Neuronal stem cell (in vitro differentiated cells): ENCODE results near the gene COL15A1.

Experiments used
- DNase-seq: peaks from one replicate; pipeline ENCODE4 v3.0.0-alpha.2; 2013; ENCODE audit warnings: low spot score
- H2AFZ ChIP-seq: one replicate; pipeline ENCODE4 v1.6.1; 2013; ENCODE audit warnings: mild to moderate bottlenecking, low read length, inconsistent platforms
- H2AK5ac ChIP-seq: 2 replicates; pipeline ENCODE4 v1.6.1; 2013; ENCODE audit warnings: low read depth, mild to moderate bottlenecking, inconsistent platforms, low read length, moderate library complexity, mixed read lengths
- H2BK120ac ChIP-seq: 2 replicates; pipeline ENCODE4 v1.6.1; 2013; ENCODE audit warnings: low read depth, mild to moderate bottlenecking, inconsistent platforms, low read length, moderate library complexity, mixed read lengths
- H2BK12ac ChIP-seq: one replicate; pipeline ENCODE4 v1.6.1; 2013; ENCODE audit warnings: low read length, inconsistent platforms
- H2BK15ac ChIP-seq: 2 replicates; pipeline ENCODE4 v1.6.1; 2013; ENCODE audit warnings: mild to moderate bottlenecking, low read length, inconsistent platforms, mixed read lengths
- H2BK5ac ChIP-seq: one replicate; pipeline ENCODE4 v1.6.1; 2013; ENCODE audit warnings: inconsistent platforms, mild to moderate bottlenecking, low read length, moderate library complexity
- H3K14ac ChIP-seq: one replicate; pipeline ENCODE4 v1.6.1; 2013; ENCODE audit warnings: low read length, inconsistent platforms
- H3K18ac ChIP-seq: 2 replicates; pipeline ENCODE4 v1.6.1; 2013; ENCODE audit warnings: low read length, inconsistent platforms
- H3K23ac ChIP-seq: 2 replicates; pipeline ENCODE4 v1.6.1; 2013; ENCODE audit warnings: low read depth, mild to moderate bottlenecking, mixed read lengths, low read length, inconsistent platforms; ENCODE audit not compliant: poor library complexity
- H3K27ac ChIP-seq: replicated peaks from 3 replicates; pipeline ENCODE4 v1.5.1; 2013; ENCODE audit warnings: low read length, inconsistent platforms
- H3K27me3 ChIP-seq, 3 experiments: 2 replicates each; pipeline ENCODE4 v1.6.1; 2013; ENCODE audit warnings: low read length in 3 of 3, mild to moderate bottlenecking in 2 of 3, inconsistent platforms in 1 of 3, low read depth in 1 of 3, mixed read lengths in 1 of 3, moderate library complexity in 1 of 3; ENCODE audit not compliant: control insufficient read depth in 3 of 3, insufficient read depth in 3 of 3
- H3K36me3 ChIP-seq, 2 donors: replicated peaks in 1 of 2; 2 replicates each; pipeline ENCODE4 v1.6.1; 2013; ENCODE audit warnings: low read length in 2 of 2; ENCODE audit not compliant: control insufficient read depth in 2 of 2, insufficient read depth in 2 of 2
- H3K4ac ChIP-seq: 2 replicates; pipeline ENCODE4 v1.6.1; 2013; ENCODE audit warnings: inconsistent platforms, mild to moderate bottlenecking, low read length, moderate library complexity
- H3K4me1 ChIP-seq, 2 donors: 1 replicate in 1 of 2; 2 replicates in 1 of 2; pipeline ENCODE4 v1.6.1; 2013; ENCODE audit warnings: low read length in 2 of 2, low read depth in 1 of 2; ENCODE audit not compliant: control insufficient read depth in 2 of 2, insufficient read depth in 1 of 2
- H3K4me2 ChIP-seq: one replicate; pipeline ENCODE4 v1.6.1; 2013; ENCODE audit warnings: mild to moderate bottlenecking, low read length, inconsistent platforms; ENCODE audit not compliant: insufficient read depth, poor library complexity, severe bottlenecking
- H3K4me3 ChIP-seq, 2 donors: 2 replicates each; pipeline ENCODE4 v1.5.1; 2013; ENCODE audit warnings: low read length in 2 of 2, mild to moderate bottlenecking in 2 of 2, inconsistent platforms in 1 of 2, moderate library complexity in 1 of 2
- H3K79me1 ChIP-seq: one replicate; pipeline ENCODE4 v1.6.1; 2013; ENCODE audit warnings: low read depth, mild to moderate bottlenecking, inconsistent platforms, low read length, moderate library complexity
- H3K9ac ChIP-seq: one replicate; pipeline ENCODE4 v1.6.1; 2013; ENCODE audit warnings: mild to moderate bottlenecking, low read depth, low read length, inconsistent platforms; ENCODE audit not compliant: poor library complexity
- H3K9me3 ChIP-seq, 2 donors: replicated peaks in 1 of 2; 2 replicates each; pipeline versions ENCODE3 to v1.6.1; 2013; ENCODE audit warnings: low read length in 2 of 2, mild to moderate bottlenecking in 2 of 2, inconsistent platforms in 1 of 2, low read depth in 1 of 2, mixed read lengths in 1 of 2, moderate library complexity in 1 of 2; ENCODE audit not compliant: control insufficient read depth in 2 of 2, insufficient read depth in 1 of 2
- H4K8ac ChIP-seq: one replicate; pipeline ENCODE4 v1.6.1; 2013; ENCODE audit warnings: low read depth, mild to moderate bottlenecking, inconsistent platforms, low read length, moderate library complexity
- H4K91ac ChIP-seq: one replicate; pipeline ENCODE4 v1.6.1; 2013; ENCODE audit warnings: low read length, low read depth, mild to moderate bottlenecking, inconsistent platforms; ENCODE audit not compliant: poor library complexity
- WGBS, 2 donors: extraction: QIAGEN DNeasy Blood & Tissue Kit; methylation state at CpG; one replicate each; pipeline ENCODE4 v1.1.7; 2013; ENCODE audit warnings: missing lambda C conversion rate in 2 of 2, mixed read lengths in 1 of 2; ENCODE audit not compliant: insufficient read length in 2 of 2, insufficient replicate concordance in 1 of 2; ENCODE audit errors: extremely low coverage in 2 of 2; 5-methylcytosine and 5-hydroxymethylcytosine counted together

Gene COL15A1

DNA sequence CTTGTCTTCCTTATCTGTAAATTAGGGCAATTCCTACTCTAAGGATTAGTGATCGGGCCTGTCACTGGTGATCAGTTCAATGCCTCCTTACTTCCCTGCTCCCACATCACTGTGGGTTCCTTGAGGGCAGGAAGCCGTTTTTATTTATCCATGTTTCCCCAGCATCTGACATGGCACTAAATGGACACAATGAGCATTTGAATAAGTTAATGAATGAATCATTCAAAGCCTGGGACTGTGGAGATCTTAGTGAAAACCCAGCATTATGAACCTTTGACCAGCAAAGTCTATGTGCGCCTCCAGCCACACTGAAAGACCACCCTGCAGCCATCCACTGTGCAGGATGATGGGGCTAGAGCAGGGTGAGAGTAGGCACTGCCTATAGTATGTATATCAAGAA, 11.6 kb downstream of the COL15A1 start:
- H4K91ac ChIP-seq: no peak overlapping the region
- peaks cover 0 to 7% of the 10 kb centered on the region in 2 donors for H3K9me3 ChIP-seq
- no peak overlapping the region for H2BK5ac ChIP-seq
- H2BK12ac ChIP-seq: no peak overlapping the region
- no peaks in the 10 kb centered on the region for H3K4me1 ChIP-seq
- H3K4me2 ChIP-seq: no peak overlapping the region
- no peak overlapping the region for H2BK15ac ChIP-seq
- H3K9ac ChIP-seq: no peak overlapping the region
- no peak overlapping the region for H3K4ac ChIP-seq
- H3K4me3 ChIP-seq: no peak overlapping the region
- H3K27ac ChIP-seq: no peak overlapping the region
- H3K14ac ChIP-seq: no peak overlapping the region
- peaks cover 0 to 3% (median 0%) of the 10 kb centered on the region in 3 experiments for H3K27me3 ChIP-seq
- no peak for DNase-seq
- no peak overlapping the region for H2AK5ac ChIP-seq
- H3K36me3 ChIP-seq: no peaks in the 10 kb centered on the region
- no peak overlapping the region for H3K18ac ChIP-seq
- WGBS, 2 donors: no CpG with 5 or more reads among the region's 3 CpGs
- H3K23ac ChIP-seq: no peak overlapping the region
- H3K79me1 ChIP-seq: peaks cover 2% of the 10 kb centered on the region
- H4K8ac ChIP-seq: no peak overlapping the region
- H2AFZ ChIP-seq: no peak overlapping the region
- no peak overlapping the region for H2BK120ac ChIP-seq

DNA sequence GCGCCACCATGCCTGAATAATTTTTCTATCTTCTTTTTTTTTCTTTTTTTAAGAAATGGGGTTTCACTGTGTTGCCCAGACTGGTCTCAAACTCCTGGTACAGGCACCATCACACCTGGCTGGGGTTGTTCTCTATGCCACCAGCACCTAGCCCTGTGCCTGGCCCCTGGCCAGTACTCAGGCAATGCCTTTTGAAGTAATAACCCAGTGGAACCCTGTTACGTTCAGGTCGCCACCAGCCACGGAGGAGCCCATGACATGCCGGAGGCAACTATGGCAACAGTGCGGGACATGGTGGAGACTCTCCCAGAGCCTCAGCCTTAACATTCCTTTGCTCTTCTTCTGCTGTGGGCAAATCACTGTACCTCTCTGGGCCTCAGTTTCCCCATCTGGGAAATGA, 14.1 kb downstream of the COL15A1 start:
- Histone ChIP-seq H4K8ac (no peak overlapping the region), H3K4ac (no peak overlapping the region), H2BK15ac (no peak overlapping the region), H3K14ac (no peak overlapping the region), H3K36me3 (no peaks in the 10 kb centered on the region), H3K79me1 (peaks cover 2% of the 10 kb centered on the region), H3K4me2 (no peak overlapping the region), H3K27ac (no peak overlapping the region), H3K27me3 (peaks cover 0 to 3% (median 0%) of the 10 kb centered on the region in 3 experiments), H2BK5ac (no peak overlapping the region), H2AK5ac (no peak overlapping the region), H2BK120ac (no peak overlapping the region), H4K91ac (no peak overlapping the region), H3K18ac (no peak overlapping the region), H3K9ac (no peak overlapping the region), H3K23ac (no peak overlapping the region), H3K4me3 (no peak overlapping the region), H2AFZ (no peak overlapping the region), H3K9me3 (peaks cover 0 to 7% of the 10 kb centered on the region in 2 donors), H3K4me1 (peaks cover 0 to under 1% of the 10 kb centered on the region in 2 donors), H2BK12ac (no peak overlapping the region)
- no peak for DNase-seq
- no CpG with 5 or more reads among the region's 6 CpGs for WGBS, 2 donors

DNA sequence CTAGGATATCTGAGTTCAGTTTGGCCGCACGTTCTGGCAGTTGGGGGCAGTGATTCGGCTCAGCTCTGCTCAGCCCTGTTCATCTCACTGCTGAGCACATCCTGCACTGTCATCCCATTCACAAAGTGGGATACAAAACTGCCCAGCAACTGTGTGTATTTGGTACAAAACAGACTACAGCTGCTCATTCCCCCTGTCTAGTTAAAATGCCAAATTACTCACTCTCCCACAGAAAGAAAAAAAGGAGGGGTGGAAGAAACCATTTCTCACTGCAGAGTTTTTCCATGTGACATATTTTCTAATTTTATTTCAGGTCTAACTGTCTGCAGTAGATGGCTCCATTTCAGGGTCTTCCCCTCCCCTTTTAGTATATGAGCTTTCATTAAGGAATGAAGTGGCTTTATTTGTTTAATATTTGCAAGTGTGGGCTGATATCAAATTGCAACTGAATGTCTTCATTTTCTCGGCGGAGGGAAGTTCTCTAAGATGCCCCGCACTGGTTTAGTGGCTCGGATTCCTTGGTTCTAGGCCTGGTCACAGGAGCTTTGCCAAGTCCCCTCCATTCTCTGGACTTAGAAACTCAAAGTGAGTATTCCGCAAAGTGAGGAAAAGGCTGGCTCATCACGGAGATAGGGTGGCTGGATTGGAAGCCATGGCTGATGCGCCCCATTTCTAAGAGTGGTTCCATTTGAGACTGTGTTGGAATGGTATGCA, 14.7 kb downstream of the COL15A1 start:
- H3K27ac ChIP-seq: no peak overlapping the region
- WGBS, 2 donors: no CpG with 5 or more reads among the region's 10 CpGs
- no peak for DNase-seq

DNA sequence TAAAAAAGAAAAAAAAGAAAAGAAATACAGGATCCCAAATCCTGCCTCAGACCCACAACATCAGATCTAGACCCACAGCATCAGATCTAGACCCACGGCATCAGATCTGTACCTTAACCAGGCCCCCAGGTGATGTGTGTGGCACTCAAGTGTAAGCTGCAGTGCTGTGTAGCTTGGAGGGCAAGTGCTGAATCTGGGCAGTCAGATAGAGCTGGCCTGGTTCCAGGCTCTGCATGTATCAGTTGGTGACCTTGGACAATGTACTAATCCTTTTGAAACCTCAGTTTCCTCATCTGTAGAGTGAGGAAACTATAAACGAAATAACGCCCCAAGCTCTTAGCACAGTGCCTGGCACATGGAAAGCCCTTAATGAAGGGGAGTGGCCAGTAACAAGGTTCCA, 16.7 kb downstream of the COL15A1 start:
- no CpG with 5 or more reads among the region's 3 CpGs for WGBS, 2 donors
- Histone ChIP-seq H2BK12ac (no peak overlapping the region), H4K8ac (no peak overlapping the region), H3K4me1 (peaks cover 0 to 2% of the 10 kb centered on the region in 2 donors), H4K91ac (no peak overlapping the region), H3K79me1 (peaks cover 2% of the 10 kb centered on the region), H3K9ac (no peak overlapping the region), H2AFZ (no peak overlapping the region), H3K18ac (no peak overlapping the region), H3K27me3 (peaks cover 0 to 3% (median 0%) of the 10 kb centered on the region in 3 experiments), H2BK120ac (no peak overlapping the region), H3K9me3 (peaks cover 0 to 7% of the 10 kb centered on the region in 2 donors), H3K27ac (no peak overlapping the region), H3K23ac (no peak overlapping the region), H3K4ac (no peak overlapping the region), H3K36me3 (no peaks in the 10 kb centered on the region), H2BK5ac (no peak overlapping the region), H3K4me3 (no peak overlapping the region), H3K14ac (no peak overlapping the region), H3K4me2 (no peak overlapping the region), H2BK15ac (no peak overlapping the region), H2AK5ac (no peak overlapping the region)
- DNase-seq: no peak

More for the DNA sequence above, 14.7 kb downstream of the COL15A1 start:
- Histone ChIP-seq H2BK15ac (no peak overlapping the region), H2BK5ac (no peak overlapping the region), H3K9me3 (peaks cover 0 to 7% of the 10 kb centered on the region in 2 donors), H3K4me3 (no peak overlapping the region), H3K36me3 (no peaks in the 10 kb centered on the region), H3K4me1 (peaks cover 0 to 2% of the 10 kb centered on the region in 2 donors), H2AK5ac (no peak overlapping the region), H2BK12ac (no peak overlapping the region), H4K91ac (no peak overlapping the region), H3K18ac (no peak overlapping the region), H3K14ac (no peak overlapping the region), H3K27me3 (peaks cover 0 to 3% (median 0%) of the 10 kb centered on the region in 3 experiments), H2BK120ac (no peak overlapping the region), H3K9ac (no peak overlapping the region), H4K8ac (no peak overlapping the region), H3K4me2 (no peak overlapping the region), H3K79me1 (peaks cover 2% of the 10 kb centered on the region), H3K23ac (no peak overlapping the region), H3K4ac (no peak overlapping the region), H2AFZ (no peak overlapping the region)
